ENCODE results near the gene ZNF407.

- no peak for TF ChIP-seq REST (IDR thresholded peaks at IDR 0.05; ENCODE audit: insufficient replicate concordance, low read depth)
- TF ChIP-seq CTCF (IDR thresholded peaks at IDR 0.05; ENCODE audit: insufficient read depth, low read length) = no peak
- TF ChIP-seq POLR2AphosphoS5 (IDR thresholded peaks at IDR 0.05; ENCODE audit: low read depth) = no peak
- TF ChIP-seq GABPA (IDR thresholded peaks at IDR 0.05; ENCODE audit: low read depth) = no peak
- TF ChIP-seq SPI1 (IDR thresholded peaks at IDR 0.05; ENCODE audit: borderline replicate concordance, low read depth) = no peak
These were observed 279.1 kb downstream of the ZNF407 start for GRCh38 chr18:74876630-74877243.
